HEK293 (cell line): ENCODE data around the gene GRIK4.

ENCODE experiments used
- CTCF ChIP-seq: fragments of 450-650 bp; formaldehyde crosslinking; IDR thresholded peaks from 2 replicates; pipeline ENCODE4 v1.5.1; 2016; ENCODE audit warnings: missing biosample characterization, missing genetic modification characterization
- MYNN ChIP-seq: fragments of 450-650 bp; formaldehyde crosslinking; IDR thresholded peaks from 2 replicates; pipeline ENCODE4 v1.5.1; 2016; ENCODE audit warnings: missing biosample characterization, missing genetic modification characterization, borderline replicate concordance
- YY1 ChIP-seq: fragments of 450-650 bp; formaldehyde crosslinking; IDR thresholded peaks from 2 replicates; pipeline ENCODE4 v1.5.1; 2018; ENCODE audit warnings: missing biosample characterization, missing genetic modification characterization
- ZBTB21 ChIP-seq: fragments of 450-650 bp; formaldehyde crosslinking; IDR thresholded peaks from 2 replicates; pipeline ENCODE4 v1.5.1; 2017; ENCODE audit warnings: missing biosample characterization, missing genetic modification characterization
- ZNF274 ChIP-seq, 2 experiments: fragments of 200-500 bp in 1 of 2; fragments of 450-650 bp in 1 of 2; sonication (Bioruptor generic) in 1 of 2; formaldehyde crosslinking in 1 of 2; IDR thresholded peaks; 2 replicates each; pipeline versions ENCODE4 v1.5.1 to v1.6.1; 2014 to 2016; ENCODE audit warnings: borderline replicate concordance in 1 of 2, inconsistent platforms in 1 of 2, low read length in 1 of 2, missing biosample characterization in 1 of 2, missing genetic modification characterization in 1 of 2
- ZNF785 ChIP-seq: fragments of 450-650 bp; formaldehyde crosslinking; IDR thresholded peaks from 2 replicates; pipeline ENCODE4 v1.5.1; 2016; ENCODE audit warnings: missing biosample characterization, missing genetic modification characterization

- TF ChIP-seq MYNN (tag by site-specific recombination) = no peak
- no peak for TF ChIP-seq ZNF274 (IDR thresholded peaks at IDR 0.05; ENCODE audit: low read length)
- TF ChIP-seq ZNF274 (tag by site-specific recombination; IDR thresholded peaks at IDR 0.05; ENCODE audit: borderline replicate concordance) = no peak
- TF ChIP-seq YY1 = no peak
- no peak for TF ChIP-seq ZBTB21 (tag by site-specific recombination)
- TF ChIP-seq ZNF785 (tag by site-specific recombination) = no peak
- TF ChIP-seq CTCF (tag by site-specific recombination) = no peak
Measured at GRCh38 chr11:120991830-120992686, 480.5 kb downstream of the GRIK4 start.
